GM12878 (cell line): ENCODE measurements around the gene HORMAD1. TPM values are rescaled to one million over a fixed set of nuclear protein-coding genes. Genes with fewer than 3 reads are reported as not detected.
A peak's percentile ranks its signal among the peaks of the same experiment; 100 is the strongest.

ENCODE experiments used
- ATAC-seq: fragments of 200-7000 bp; cut with Tn5 transposase; 3 replicates; pipeline ENCODE4 v1.9.1; 2020; ENCODE audit warnings: mild to moderate bottlenecking, moderate library complexity
- BruUV-seq: library from RNA; stranded (reverse); fragments of 400-500 nt; replicated peaks from 2 replicates; lab custom pipeline; 2021; lab: Mats Ljungman, UMichigan
- CTCF ChIA-PET: fragments of 300-600 bp; sonication (Branson Sonifier 250); formaldehyde crosslinking; extraction: SDS; loops from one replicate; lab custom pipeline; 2021; ENCODE audit warnings: inconsistent platforms; lab: Yijun Ruan, JAX
- POLR2A ChIA-PET: fragments of 350-600 bp; formaldehyde crosslinking; extraction: SDS; loops from one replicate; lab custom pipeline; 2021; ENCODE audit warnings: inconsistent platforms; lab: Charles Lee
- RAD21 ChIA-PET: fragments of 300-600 bp; sonication (Branson Sonifier 250); formaldehyde crosslinking; loops from one replicate; lab custom pipeline; 2023; ENCODE audit warnings: antibody characterized with exemption; ENCODE audit not compliant: unreplicated experiment; lab: Charles Lee
- SMC1A ChIA-PET: fragments of 300-600 bp; sonication (Branson Sonifier 250); formaldehyde crosslinking; loops from one replicate; lab custom pipeline; 2023; ENCODE audit not compliant: unreplicated experiment, uncharacterized antibody; lab: Charles Lee
- DNase-seq: peaks from one replicate; pipeline ENCODE4 v3.0.0-alpha.2; 2011; ENCODE audit warnings: low read depth, low spot score
- FAIRE-seq: peaks from 3 replicates; lab custom pipeline; 2011; peaks lifted over from hg19 to GRCh38; lab: Jason Lieb, UNC
- H2AFZ ChIP-seq: 2 replicates; pipeline ENCODE4 v1.6.0; 2011; ENCODE audit warnings: low read depth, low read length, control low read depth; ENCODE audit not compliant: control insufficient read depth
- H3K27ac ChIP-seq: 2 replicates; pipeline ENCODE4 v1.5.1; 2011; ENCODE audit warnings: control low read depth; ENCODE audit not compliant: control insufficient read depth, insufficient read depth
- H3K27me3 ChIP-seq, 2 experiments: replicated peaks in 1 of 2; 2 replicates each; pipeline versions ENCODE4 v1.6.0 to v1.6.1; 2011; ENCODE audit warnings: low read length in 1 of 2; ENCODE audit not compliant: control insufficient read depth in 2 of 2, insufficient read depth in 2 of 2
- H3K36me3 ChIP-seq, 2 experiments: 2 replicates each; pipeline ENCODE4 v1.5.1; 2011; ENCODE audit warnings: low read length in 1 of 2; ENCODE audit not compliant: control insufficient read depth in 2 of 2, insufficient read depth in 2 of 2
- H3K4me1 ChIP-seq: 2 replicates; pipeline ENCODE4 v1.6.1; 2011; ENCODE audit warnings: mild to moderate bottlenecking, low read length, moderate library complexity, mixed read lengths; ENCODE audit not compliant: control insufficient read depth, insufficient read depth
- H3K4me2 ChIP-seq: 2 replicates; pipeline ENCODE4 v1.6.0; 2011; ENCODE audit warnings: control low read depth; ENCODE audit not compliant: control insufficient read depth, insufficient read depth
- H3K4me3 ChIP-seq: fragments of 200-600 bp; sonication (generic); 2 replicates; pipeline ENCODE4 v1.5.1; 2016
- H3K79me2 ChIP-seq: 2 replicates; pipeline ENCODE4 v1.6.0; 2011; ENCODE audit warnings: low read length; ENCODE audit not compliant: control insufficient read depth, insufficient read depth
- H3K9ac ChIP-seq: 2 replicates; pipeline ENCODE4 v1.8.0; 2011; ENCODE audit warnings: low read length, control low read depth, mixed read lengths; ENCODE audit not compliant: control insufficient read depth, insufficient read depth
- H3K9me3 ChIP-seq: replicated peaks from 3 replicates; pipeline ENCODE4 v1.5.1; 2011; ENCODE audit warnings: mild to moderate bottlenecking, low read length; ENCODE audit not compliant: control insufficient read depth, insufficient read depth
- H4K20me1 ChIP-seq: 2 replicates; pipeline ENCODE4 v1.6.0; 2011; ENCODE audit not compliant: control insufficient read depth, insufficient read depth
- ATF2 ChIP-seq: IDR thresholded peaks from 2 replicates; pipeline ENCODE4 v1.6.1; 2012; ENCODE audit warnings: low read length, inconsistent platforms
- BMI1 ChIP-seq: fragments of 450-650 bp; IDR thresholded peaks from 2 replicates; pipeline ENCODE4 v1.6.1; 2016; ENCODE audit warnings: mild to moderate bottlenecking, moderate library complexity, borderline replicate concordance
- CBFB ChIP-seq: IDR thresholded peaks from 2 replicates; pipeline ENCODE4 v1.6.1; 2016; ENCODE audit warnings: antibody characterized with exemption, low read depth
- GABPA ChIP-seq: IDR thresholded peaks from 2 replicates; pipeline ENCODE4 v1.6.1; 2014; ENCODE audit warnings: antibody characterized with exemption, low read depth, mild to moderate bottlenecking, inconsistent platforms
- HDAC6 ChIP-seq: fragments of 200-600 bp; sonication (generic); IDR thresholded peaks from one replicate; pipeline ENCODE4 v1.8.0; 2017; ENCODE audit warnings: antibody characterized with exemption; ENCODE audit not compliant: unreplicated experiment
- IRF4 ChIP-seq: IDR thresholded peaks from 2 replicates; pipeline ENCODE4 v1.6.1; 2011; ENCODE audit warnings: low read depth, low read length
- IRF5 ChIP-seq: fragments of 450-650 bp; IDR thresholded peaks from 2 replicates; pipeline ENCODE4 v1.6.1; 2017; ENCODE audit warnings: borderline replicate concordance
- JUNB ChIP-seq: IDR thresholded peaks from 2 replicates; pipeline ENCODE4 v1.6.1; 2016; ENCODE audit warnings: antibody characterized with exemption, mild to moderate bottlenecking
- MEF2A ChIP-seq: IDR thresholded peaks from 2 replicates; pipeline ENCODE4 v1.6.1; 2011; ENCODE audit warnings: low read depth, mild to moderate bottlenecking, low read length, moderate library complexity; ENCODE audit not compliant: insufficient read depth
- MTA2 ChIP-seq: fragments of 450-650 bp; IDR thresholded peaks from 2 replicates; pipeline ENCODE4 v1.6.1; 2016; ENCODE audit warnings: low read depth, mild to moderate bottlenecking, moderate library complexity
- MYB ChIP-seq: fragments of 150-350 bp; IDR thresholded peaks from 2 replicates; pipeline ENCODE4 v1.6.1; 2014; ENCODE audit warnings: mild to moderate bottlenecking, low read depth, low read length, borderline replicate concordance
- NFIC ChIP-seq: IDR thresholded peaks from 2 replicates; pipeline ENCODE4 v1.6.1; 2012; ENCODE audit warnings: low read depth, mild to moderate bottlenecking, inconsistent platforms, low read length, moderate library complexity
- NFXL1 ChIP-seq: fragments of 450-650 bp; IDR thresholded peaks from 2 replicates; pipeline ENCODE4 v1.6.1; 2017; ENCODE audit warnings: antibody characterized with exemption, mild to moderate bottlenecking, borderline replicate concordance
- NKRF ChIP-seq: fragments of 450-650 bp; conservative IDR thresholded peaks from 2 replicates; pipeline ENCODE4 v1.6.1; 2017; ENCODE audit warnings: mild to moderate bottlenecking, moderate library complexity
- PAX5 ChIP-seq: IDR thresholded peaks from 2 replicates; pipeline ENCODE4 v1.6.1; 2011; ENCODE audit warnings: low read depth, low read length, borderline replicate concordance
- TCF12 ChIP-seq: IDR thresholded peaks from 2 replicates; pipeline ENCODE4 v1.6.1; 2011; ENCODE audit warnings: low read depth, mild to moderate bottlenecking, low read length
- TCF3 ChIP-seq: IDR thresholded peaks from 2 replicates; pipeline ENCODE4 v1.6.1; 2012; ENCODE audit warnings: low read depth, mild to moderate bottlenecking, low read length, borderline replicate concordance; ENCODE audit not compliant: insufficient read depth
- YY1 ChIP-seq: IDR thresholded peaks from 2 replicates; pipeline ENCODE4 v1.6.1; 2011; ENCODE audit warnings: low read depth, mild to moderate bottlenecking, low read length
- ZNF274 ChIP-seq: IDR thresholded peaks from one replicate; pipeline ENCODE4 v1.8.0; 2011; ENCODE audit not compliant: insufficient read length, insufficient read depth
- WGBS: methylation state at CpG from one replicate; pipeline ENCODE4 v1.1.6; 2016; ENCODE audit warnings: low lambda C conversion rate; ENCODE audit not compliant: insufficient replicate concordance, insufficient coverage; ENCODE audit errors: missing lambda C conversion rate; 5-methylcytosine and 5-hydroxymethylcytosine counted together
- in situ Hi-C: fragments of 300-500 bp; cut with MboI; formaldehyde crosslinking; loops from 9 replicates; pipeline ENCODE4 v1.14.3; 2018; ENCODE audit warnings: mixed read lengths
- intact Hi-C: fragments of 100-400 bp; cut with micrococcal nuclease; formaldehyde crosslinking; loops from one replicate; pipeline ENCODE4 v1.14.2; 2022; ENCODE audit not compliant: unreplicated experiment
- polyA plus RNA-seq, 11 experiments: library from polyadenylated mRNA; depleted of rRNA in 4 of 11; unstranded in 6 of 11; stranded (reverse) in 5 of 11; fragments of >200 nt; fragmentation: Nextera tagmentation in 4 of 11; fragmentation: Illumina TruSeq in 1 of 11; extraction: Ambion mirVana in 4 of 11; extraction: Trizol in 1 of 11; gene quantifications; 1 replicate in 1 of 11; 2 replicates in 10 of 11; pipeline versions ENCODE4 v1.2.1 to v1.2.3, GENCODE V29; 2011 to 2016; ENCODE audit warnings: inconsistent platforms in 2 of 11, missing spikeins in 2 of 11, low read depth in 1 of 11
- total RNA-seq, 4 experiments: library from RNA; depleted of rRNA in 3 of 4; stranded (reverse); fragments of >200 nt in 3 of 4; fragmentation: Illumina TruSeq in 1 of 4; extraction: Trizol in 1 of 4; gene quantifications; 2 replicates each; pipeline versions ENCODE4 v1.2.1 to v1.2.3, GENCODE V29; 2013 to 2021

HORMAD1 gene
- total and polyA plus RNA-seq, 10 of the 15 experiments (the other 5 are each of a cell fraction or from before 2014, with no cell fraction given) = 0.08 to 0.22 (median 0.20) TPM; not detected in 6

GRCh38 chr1:150708595-150708994, 12.1 kb downstream of the HORMAD1 start:
- Histone ChIP-seq H3K4me1 (peaks cover 7% of the 10 kb centered on the region; the same call in 1 of the 2 replicates), H3K4me2 (no peak overlapping the region), H3K79me2 (no peaks in the 10 kb centered on the region), H4K20me1 (no peaks in the 10 kb centered on the region), H3K27ac (no peak overlapping the region), H3K36me3 (no peaks in the 10 kb centered on the region), H3K9me3 (no peaks in the 10 kb centered on the region), H3K4me3 (no peak overlapping the region), H3K27me3 (no peaks in the 10 kb centered on the region; a peak in 1 of 4 replicates), H2AFZ (no peak overlapping the region), H3K9ac (no peak overlapping the region)
- WGBS = 0% methylated on average over 2 of the region's 2 CpGs
- POLR2A ChIA-PET = interaction anchor here (0.5 to 1.6 kb wide), 3 partner anchors 10 to 25 kb away, joined by 4 to 6 read pairs (median 5); partner anchors contain the start of gene GOLPH3L
- intact Hi-C loops = no loop called here
- FAIRE-seq (peak; percentile 86), ATAC-seq (peak; percentile 99), DNase-seq (peak; percentile 23)
- RAD21 ChIA-PET = interaction anchor here (0.8 to 1.7 kb wide), 7 partner anchors 10 to 145 kb away, joined by 3 to 9 read pairs (median 5); partner anchors contain the start of genes ENSA and GOLPH3L
- CTCF ChIA-PET = interaction anchor here (0.8 to 2.7 kb wide), 3 partner anchors 12 to 161 kb away, joined by 3 to 18 read pairs (median 3); partner anchors contain the start of gene GOLPH3L
- in situ Hi-C loops = no loop called here
- no TSS peak for BruUV-seq
- SMC1A ChIA-PET = interaction anchor here (0.7 to 2.6 kb wide), 6 partner anchors 8 to 148 kb away, joined by 3 to 20 read pairs (median 3); partner anchors contain the start of genes ENSA and GOLPH3L
- TF ChIP-seq PAX5 (0 out of 2 replicates have a peak, but pooled peaks have one; percentile 29), NFXL1 (no peak), IRF5 (no peak), ZNF274 (no peak), MEF2A (0 out of 2 replicates have a peak, but pooled peaks have one; percentile 31), ATF2 (0 out of 2 replicates have a peak, but pooled peaks have one; percentile 16), MTA2 (peak; percentile 60; the same call in 1 of the 2 replicates), NKRF (no peak), CBFB (0 out of 2 replicates have a peak, but pooled peaks have one; percentile 65), TCF3 (no peak), BMI1 (peak; percentile 12; the same call in 1 of the 2 replicates), GABPA (no peak), NFIC (peak; percentile 41; the same call in 1 of the 2 replicates), MYB (no peak), JUNB (peak; percentile 86), YY1 (0 out of 2 replicates have a peak, but pooled peaks have one; percentile 26), IRF4 (peak; percentile 67), TCF12 (peak; percentile 27; the same call in 1 of the 2 replicates), HDAC6 (no peak)
